HG03354 (cell line): Measurements from ENCODE around the gene TP73.

Experiments
- ATAC-seq: cut with Tn5 transposase; IDR thresholded peaks from one replicate; pipeline ENCODE4 v1.9.1; 2021; ENCODE audit warnings: mild to moderate bottlenecking; ENCODE audit not compliant: unreplicated experiment, poor library complexity, severe bottlenecking

The TP73 gene

GRCh38 chr1:3785456-3786157 lies 133.3 kb downstream of the TP73 start:
- no peak for ATAC-seq
